Stomach (tissue), 9 donors: ENCODE data around the gene ETNK2. TPM values are rescaled to one million over a fixed set of nuclear protein-coding genes. Genes with fewer than 3 reads are reported as not detected.
A peak's percentile ranks its signal among the peaks of the same experiment; 100 is the strongest.

Source experiments
- DNase-seq, 2 donors: peaks; one replicate each; pipeline versions ENCODE4 v3.0.0 to v3.0.0-alpha.2; 2013 to 2019
- H3K27ac ChIP-seq, 5 donors: fragments of 200-600 bp in 4 of 5; sonication (generic) in 4 of 5; one replicate each; pipeline ENCODE4 v1.5.1; 2013 to 2019; ENCODE audit warnings: mild to moderate bottlenecking in 1 of 5, moderate library complexity in 1 of 5
- H3K27me3 ChIP-seq, 3 donors: fragments of 200-600 bp; sonication (generic); one replicate each; pipeline ENCODE4 v1.5.1; 2017 to 2019; ENCODE audit warnings: mixed run types in 1 of 3
- H3K36me3 ChIP-seq, 4 donors: fragments of 200-600 bp; sonication (generic); 1 replicate in 3 of 4; 2 replicates in 1 of 4; pipeline ENCODE4 v1.5.1; 2016 to 2019
- H3K4me1 ChIP-seq, 4 donors: fragments of 200-600 bp; sonication (generic); one replicate each; pipeline ENCODE4 v1.5.1; 2016 to 2019
- H3K4me3 ChIP-seq, 4 donors: fragments of 200-600 bp; sonication (generic) in 3 of 4; one replicate each; pipeline ENCODE4 v1.5.1; 2016 to 2019; ENCODE audit warnings: mild to moderate bottlenecking in 1 of 4
- H3K9me3 ChIP-seq, 4 donors: fragments of 200-600 bp; sonication (generic); one replicate each; pipeline ENCODE4 v1.5.1; 2016 to 2019
- EP300 ChIP-seq: sonication (generic); formaldehyde crosslinking; IDR thresholded peaks from one replicate; pipeline ENCODE4 v1.6.1; 2017; ENCODE audit warnings: antibody characterized with exemption
- POLR2A ChIP-seq, 4 donors: fragments of 450-650 bp; IDR thresholded peaks; one replicate each; pipeline ENCODE4 v1.6.1; 2016; ENCODE audit warnings: antibody characterized with exemption in 4 of 4, control low read depth in 2 of 4, mild to moderate bottlenecking in 1 of 4, moderate library complexity in 1 of 4
- POLR2AphosphoS5 ChIP-seq, 3 donors: sonication (generic); formaldehyde crosslinking; IDR thresholded peaks; one replicate each; pipeline ENCODE4 v1.6.1; 2016; ENCODE audit warnings: antibody characterized with exemption in 3 of 3
- WGBS, 5 donors: extraction: QIAGEN DNeasy Blood & Tissue Kit in 3 of 5; methylation state at CpG; one replicate each; pipeline versions ENCODE4 v1.1.5 to v1.1.7; 2013 to 2018; 5-methylcytosine and 5-hydroxymethylcytosine counted together
- intact Hi-C: fragments of 100-400 bp; cut with DNase I; formaldehyde crosslinking; loops from one replicate; pipeline ENCODE4 v1.15.1; 2023; ENCODE audit warnings: low total_unique reads
- polyA plus RNA-seq, 3 donors: library from polyadenylated mRNA; stranded (reverse); fragments of 200-250 nt; gene quantifications; one replicate each; pipeline ENCODE4 v1.2.3, GENCODE V29; 2013
- total RNA-seq, 5 donors: library from RNA; depleted of rRNA; stranded (reverse); fragments of >200 nt; gene quantifications; one replicate each; pipeline versions ENCODE4 v1.1.0 to v1.2.3, GENCODE V29; 2014 to 2016
- TF ChIP-seq, protein P1 (sequence below), 7 experiments: fragments of 450-650 bp in 4 of 7; fragments of 200-600 bp in 3 of 7; sonication (generic) in 3 of 7; IDR thresholded peaks; one replicate each; pipeline ENCODE4 v1.5.1; 2016 to 2019; ENCODE audit warnings: antibody characterized with exemption in 7 of 7, control low read depth in 2 of 7, mild to moderate bottlenecking in 1 of 7
- donor health status: healthy with polysubstance abuse.
- donor health status: Bipolar disorder and iron deficiency.
- donor health status: healthy.

ETNK2 gene
- total and polyA plus RNA-seq, 8 donors = 0.45 to 12.2 (median 7.1) TPM

DNA sequence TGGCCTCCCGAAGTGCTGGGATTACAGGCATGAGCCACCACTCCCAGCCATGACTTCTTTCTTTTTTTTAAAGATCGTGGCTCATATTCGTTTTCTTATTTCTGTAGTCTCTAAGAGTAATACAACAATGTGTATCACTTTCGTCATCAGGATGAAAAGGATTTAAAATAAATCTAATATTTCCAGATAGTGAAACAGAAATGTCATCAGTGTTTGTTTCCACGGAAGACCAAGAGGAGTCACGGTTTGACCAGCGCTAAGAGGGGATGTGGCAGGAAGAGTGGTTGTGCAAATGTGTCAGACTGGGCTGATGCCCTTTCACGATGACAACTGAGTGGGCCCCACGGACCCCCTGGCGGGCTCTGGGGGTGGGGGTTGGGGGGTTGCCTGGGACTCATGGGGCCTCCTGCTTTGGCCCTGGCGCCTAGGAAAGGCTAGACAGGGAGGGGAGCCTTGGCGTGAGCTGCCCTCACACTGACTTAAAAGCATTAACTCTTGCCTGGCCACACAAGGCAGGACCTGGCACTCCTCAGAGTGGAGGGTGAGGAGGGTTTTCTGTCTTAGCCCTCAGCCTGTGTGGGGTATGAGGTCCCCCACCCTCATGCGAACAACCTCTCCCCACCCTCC lies 70.6 kb downstream of the ETNK2 start:
- Histone ChIP-seq H3K9me3 (no peaks in the 10 kb centered on the region), H3K36me3 (no peaks in the 10 kb centered on the region), H3K4me1 (peaks cover 72 to 100% (median 94%) of the 10 kb centered on the region in 4 donors), H3K27ac (peak overlapping the region; percentile 82 to 92 (median 84)), H3K27me3 (peaks cover 0 to 14% (median 0%) of the 10 kb centered on the region in 3 donors), H3K4me3 (peak overlapping the region in 1 of 4 donors; percentile 3)
- TF ChIP-seq EP300 (no peak), POLR2AphosphoS5 (IDR thresholded peaks at IDR 0.05) (no peak), POLR2A (IDR thresholded peaks at IDR 0.05) (no peak)
- TF ChIP-seq, protein P1, sequence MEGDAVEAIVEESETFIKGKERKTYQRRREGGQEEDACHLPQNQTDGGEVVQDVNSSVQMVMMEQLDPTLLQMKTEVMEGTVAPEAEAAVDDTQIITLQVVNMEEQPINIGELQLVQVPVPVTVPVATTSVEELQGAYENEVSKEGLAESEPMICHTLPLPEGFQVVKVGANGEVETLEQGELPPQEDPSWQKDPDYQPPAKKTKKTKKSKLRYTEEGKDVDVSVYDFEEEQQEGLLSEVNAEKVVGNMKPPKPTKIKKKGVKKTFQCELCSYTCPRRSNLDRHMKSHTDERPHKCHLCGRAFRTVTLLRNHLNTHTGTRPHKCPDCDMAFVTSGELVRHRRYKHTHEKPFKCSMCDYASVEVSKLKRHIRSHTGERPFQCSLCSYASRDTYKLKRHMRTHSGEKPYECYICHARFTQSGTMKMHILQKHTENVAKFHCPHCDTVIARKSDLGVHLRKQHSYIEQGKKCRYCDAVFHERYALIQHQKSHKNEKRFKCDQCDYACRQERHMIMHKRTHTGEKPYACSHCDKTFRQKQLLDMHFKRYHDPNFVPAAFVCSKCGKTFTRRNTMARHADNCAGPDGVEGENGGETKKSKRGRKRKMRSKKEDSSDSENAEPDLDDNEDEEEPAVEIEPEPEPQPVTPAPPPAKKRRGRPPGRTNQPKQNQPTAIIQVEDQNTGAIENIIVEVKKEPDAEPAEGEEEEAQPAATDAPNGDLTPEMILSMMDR (IDR thresholded peaks at IDR 0.05) = no peak
- WGBS, 5 donors = 18 to 32% (median 29%) methylated on average over 12 to 13 of the region's 13 CpGs
- intact Hi-C loops = no loop called here
- no peak for DNase-seq

Other genes with a start within 250 kb of the ETNK2 start
- 10 to 100 TPM; 10.5 to 42.6 (median 11.9) TPM for gene SOX13, start 78.9 kb downstream of the ETNK2 start, total RNA-seq
- 1 to 10 TPM; 4.1 to 7.3 (median 7.2) TPM for gene SOX13, start 78.9 kb downstream of the ETNK2 start, polyA plus RNA-seq
- not detected for gene REN, start 14.3 kb upstream of the ETNK2 start, total RNA-seq
- gene REN, start 14.3 kb upstream of the ETNK2 start, polyA plus RNA-seq = under 1 TPM in 1 of 3 donors, not detected in 2; 0.08 TPM
- 1 to 10 TPM in 1 of 5 donors, not detected in 4; 1.1 TPM for gene KISS1, start 44.4 kb upstream of the ETNK2 start, total RNA-seq
- 1 to 10 TPM in 2 of 3 donors, not detected in 1; 1.6 to 8.3 TPM for gene KISS1, start 44.4 kb upstream of the ETNK2 start, polyA plus RNA-seq
- gene GOLT1A, start 61.9 kb upstream of the ETNK2 start, total RNA-seq = 1 to 10 TPM in 3 of 5 donors, not detected in 2; 1.8 to 7.1 (median 5.9) TPM
- 10 to 100 TPM in 1 of 3 donors, 1 to 10 TPM in 2; 6.6 to 16.6 (median 7.6) TPM for gene GOLT1A, start 61.9 kb upstream of the ETNK2 start, polyA plus RNA-seq
- 10 to 100 TPM; 12.5 to 97.9 (median 39.1) TPM for gene PLEKHA6, start 207.9 kb upstream of the ETNK2 start, total RNA-seq
- gene PLEKHA6, start 207.9 kb upstream of the ETNK2 start, polyA plus RNA-seq = 10 to 100 TPM in 2 of 3 donors, 1 to 10 TPM in 1; 6.4 to 37.5 (median 32.1) TPM